CD4-positive, alpha-beta T cell treated with Interleukin-10 for 1 hour (primary cell): ENCODE data around the gene NTRK2.

ENCODE experiments used
- DNase-seq: peaks from one replicate; pipeline ENCODE4 v3.0.0-alpha.2; 2020

The NTRK2 gene

DNA sequence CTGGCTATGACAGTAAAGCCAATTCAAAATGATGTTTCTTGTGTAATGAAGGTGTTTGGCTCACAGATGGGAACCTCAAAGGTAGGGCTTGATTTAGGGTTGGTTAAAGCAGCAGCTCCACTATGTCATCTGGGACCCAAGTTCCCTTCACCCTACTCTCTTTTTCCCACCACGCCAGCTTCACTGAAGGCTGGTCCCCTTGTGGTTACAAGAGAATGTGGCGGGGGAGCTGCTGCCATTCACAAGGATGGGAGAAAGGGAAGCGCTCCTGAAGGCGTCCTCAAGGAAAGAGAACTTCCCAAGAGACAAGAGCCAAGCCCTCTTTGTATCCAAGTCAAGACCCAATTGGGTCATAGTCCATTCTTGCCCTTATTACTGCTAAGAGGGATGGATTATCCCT, 72.7 kb downstream of the NTRK2 start:
- DNase-seq, result no peak

DNA sequence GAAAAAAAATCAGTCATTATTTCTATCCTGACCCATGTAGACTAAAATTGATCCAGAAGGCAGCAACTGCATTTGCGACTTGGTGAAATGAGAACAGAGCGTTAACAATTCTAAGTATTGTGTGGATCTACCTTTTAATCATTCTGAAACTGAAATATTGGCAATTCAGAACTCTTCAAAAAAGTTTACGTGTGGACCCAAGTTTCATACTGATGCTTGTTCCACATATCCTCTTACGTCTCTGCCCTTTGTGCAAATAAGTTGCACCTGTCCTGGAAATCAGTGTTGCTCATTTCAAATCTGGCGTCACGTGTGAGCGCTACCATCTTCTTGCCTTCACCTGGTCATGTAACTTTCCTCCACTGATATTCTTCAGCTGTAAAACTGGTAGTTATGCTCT, 74.7 kb downstream of the NTRK2 start:
- no peak for DNase-seq

DNA sequence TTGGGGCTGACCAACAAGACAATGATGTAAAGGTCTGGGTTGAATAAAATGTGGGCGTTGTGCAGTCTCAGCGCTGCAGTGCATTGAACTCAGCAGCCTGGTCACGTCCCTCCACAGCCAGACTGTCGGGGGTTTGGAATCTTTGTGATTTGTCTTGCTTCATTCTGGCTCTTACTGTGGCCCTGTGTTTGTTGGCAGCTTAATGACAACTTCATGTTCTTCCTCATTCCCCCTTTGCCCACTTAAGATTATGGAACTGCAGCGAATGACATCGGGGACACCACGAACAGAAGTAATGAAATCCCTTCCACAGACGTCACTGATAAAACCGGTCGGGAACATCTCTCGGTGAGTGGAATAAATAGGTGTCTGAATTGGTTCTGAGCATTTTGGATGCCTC, 75.2 kb downstream of the NTRK2 start:
- no peak for DNase-seq

DNA sequence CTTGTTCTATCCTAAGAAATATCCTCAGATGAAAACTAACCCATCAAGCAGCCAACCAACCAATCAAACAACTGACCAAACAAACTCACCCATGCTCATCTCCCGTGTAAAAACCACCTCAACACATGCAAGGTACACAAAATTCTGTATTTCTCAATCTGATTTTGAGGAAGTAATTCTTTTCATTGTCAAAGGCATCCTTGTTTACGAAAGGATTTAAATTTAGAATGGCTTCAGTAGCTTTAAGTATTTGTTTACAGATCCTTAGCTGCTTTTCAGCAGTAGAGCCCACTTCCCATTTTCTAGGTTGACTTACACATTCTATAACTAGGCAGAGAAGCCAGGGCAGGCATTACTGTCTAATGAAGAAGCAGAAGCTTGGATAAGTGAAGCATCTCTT, 78.6 kb downstream of the NTRK2 start:
- DNase-seq, result no peak

DNA sequence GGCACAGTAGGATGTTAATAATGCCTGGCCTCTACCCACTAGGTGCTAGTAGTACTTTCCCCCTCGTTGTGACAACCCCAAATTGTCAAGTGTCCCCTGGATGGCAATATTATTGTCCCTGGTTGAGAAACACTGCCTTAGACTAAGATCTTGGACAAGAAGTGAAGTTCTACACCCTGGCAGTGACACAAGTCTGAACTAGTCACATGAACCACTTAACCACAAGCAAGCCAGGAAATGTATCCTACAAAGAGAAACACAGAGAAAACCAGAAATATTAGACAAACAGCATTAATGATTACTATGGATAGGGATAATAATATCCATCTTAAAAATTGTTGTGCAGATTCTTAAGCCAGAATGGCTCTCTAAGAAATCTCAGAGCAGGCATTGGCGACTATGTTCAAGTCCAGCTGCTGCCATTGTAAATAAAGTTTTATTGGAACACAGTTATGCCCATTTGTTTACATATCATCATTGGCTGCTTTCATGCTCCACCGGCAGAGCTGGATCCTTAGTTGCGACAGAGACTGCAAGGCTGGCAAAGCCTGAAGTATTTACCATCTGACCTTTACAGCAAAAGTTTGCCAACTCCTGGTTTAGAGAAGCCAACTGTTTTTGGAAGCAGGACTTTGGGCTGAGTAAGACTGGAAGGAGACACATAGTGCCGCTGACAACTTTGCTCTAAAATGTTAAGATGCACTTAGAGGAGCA, 80.8 kb downstream of the NTRK2 start:
- no peak for DNase-seq

DNA sequence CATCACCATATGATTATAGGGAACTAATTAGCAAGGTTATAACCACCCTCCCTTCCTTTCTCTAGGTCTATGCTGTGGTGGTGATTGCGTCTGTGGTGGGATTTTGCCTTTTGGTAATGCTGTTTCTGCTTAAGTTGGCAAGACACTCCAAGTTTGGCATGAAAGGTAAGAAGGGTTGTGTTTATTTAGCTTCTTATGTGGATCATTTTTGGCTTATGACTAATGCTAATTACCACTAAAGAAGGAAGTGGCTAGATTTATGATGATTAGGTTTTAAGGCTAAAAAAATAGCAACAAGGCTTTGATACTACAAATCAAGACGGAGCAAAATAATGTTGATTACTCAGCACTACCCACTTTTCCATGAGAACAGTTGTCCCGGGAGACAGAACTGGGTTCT, 82.4 kb downstream of the NTRK2 start:
- DNase-seq, result peak; percentile 2

DNA sequence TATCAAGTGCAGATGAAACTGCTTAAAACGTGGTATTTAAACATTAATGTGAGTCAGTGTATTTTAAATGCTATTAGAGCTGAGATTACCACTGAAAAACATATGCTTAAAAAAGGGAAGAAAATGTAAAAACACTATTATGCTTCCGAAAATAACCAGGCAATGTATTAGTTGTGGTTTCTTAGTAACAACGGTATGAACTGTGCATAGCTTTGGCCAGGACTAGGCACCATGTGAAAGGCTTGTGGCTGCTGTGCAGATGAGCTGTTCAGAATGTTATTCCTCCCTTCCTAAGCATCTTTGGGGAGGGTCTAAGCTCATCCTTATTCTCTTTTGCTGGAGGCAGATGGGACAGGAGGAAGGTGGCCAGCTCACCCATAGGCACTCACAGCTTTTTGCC, 84.9 kb downstream of the NTRK2 start:
- no peak for DNase-seq

DNA sequence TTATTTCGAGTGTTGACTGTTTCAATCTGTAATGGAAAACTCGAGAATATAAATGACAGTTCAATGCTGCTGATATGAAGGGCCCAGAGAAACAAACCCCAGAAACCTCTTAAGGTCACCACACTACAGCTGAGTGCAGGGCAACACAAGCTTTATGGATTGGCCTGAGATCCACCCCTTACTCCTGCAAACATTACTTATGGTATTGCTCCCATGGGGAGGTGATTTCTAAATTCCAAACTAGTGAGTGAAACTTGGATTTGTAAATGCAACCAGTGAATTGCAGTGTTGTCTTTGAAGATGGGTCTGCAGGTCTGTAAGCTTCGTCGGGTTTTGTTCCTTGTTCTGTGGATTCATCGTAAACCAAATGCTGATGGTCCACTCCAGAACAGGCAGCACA, 85.4 kb downstream of the NTRK2 start:
- DNase-seq, result no peak

DNA sequence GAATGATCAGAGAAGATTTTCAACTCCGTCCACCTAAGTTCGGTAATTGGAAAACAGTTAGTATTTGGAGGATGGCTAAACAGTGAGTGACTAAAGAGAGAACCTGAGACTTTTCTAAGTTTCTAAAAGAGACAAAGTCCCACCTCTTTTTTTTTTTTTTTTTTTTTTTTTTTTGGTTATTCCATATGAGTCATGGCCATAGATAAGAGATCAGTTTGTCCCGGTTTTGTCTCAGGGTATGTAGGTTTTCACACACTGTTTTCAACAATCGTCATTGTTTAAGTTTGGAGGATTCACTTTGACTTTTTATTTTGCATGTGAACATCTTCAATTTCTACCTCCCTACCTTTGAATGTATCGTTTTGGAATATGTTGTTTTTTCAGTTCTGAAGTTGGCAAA, 85.9 kb downstream of the NTRK2 start:
- no peak for DNase-seq

DNA sequence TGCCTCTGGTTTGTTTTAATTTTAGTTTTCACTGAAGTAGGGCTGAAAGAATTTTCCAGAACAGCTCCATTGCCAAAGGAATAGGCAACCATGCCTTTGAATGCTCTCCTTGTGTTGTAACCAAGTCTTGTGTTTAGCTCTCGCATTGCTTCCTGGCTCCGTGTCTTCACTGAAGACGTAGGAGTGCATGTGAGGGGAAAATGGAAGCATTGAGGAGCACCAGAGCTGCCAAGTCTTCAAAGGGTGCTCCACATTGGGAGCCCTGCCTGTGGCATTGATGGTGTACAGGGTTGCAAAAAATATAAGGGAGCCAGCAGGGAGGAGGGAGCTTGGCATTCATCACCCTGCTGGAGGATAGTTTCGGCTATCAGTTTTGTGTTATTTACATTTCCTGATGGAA, 86.6 kb downstream of the NTRK2 start:
- no peak for DNase-seq

DNA sequence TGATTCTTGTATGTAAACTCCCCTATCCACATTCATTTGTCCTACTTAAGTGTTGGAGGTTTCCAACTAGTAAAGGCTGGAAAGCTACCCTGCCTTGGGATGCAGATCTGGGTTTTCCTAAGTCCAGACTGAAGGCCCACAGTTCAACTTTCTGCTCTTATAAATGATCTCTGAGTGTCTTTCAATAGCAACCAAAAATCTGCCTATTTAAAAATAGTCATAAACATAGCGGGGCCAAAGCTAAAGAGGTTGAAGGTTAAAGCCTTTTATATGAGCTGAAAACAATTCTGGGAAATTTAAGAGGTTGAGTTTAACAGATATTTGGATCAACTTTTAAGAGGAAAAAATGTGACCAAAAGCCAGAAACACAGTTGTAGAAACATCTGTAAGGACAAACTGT, 87.2 kb downstream of the NTRK2 start:
- DNase-seq, result no peak

DNA sequence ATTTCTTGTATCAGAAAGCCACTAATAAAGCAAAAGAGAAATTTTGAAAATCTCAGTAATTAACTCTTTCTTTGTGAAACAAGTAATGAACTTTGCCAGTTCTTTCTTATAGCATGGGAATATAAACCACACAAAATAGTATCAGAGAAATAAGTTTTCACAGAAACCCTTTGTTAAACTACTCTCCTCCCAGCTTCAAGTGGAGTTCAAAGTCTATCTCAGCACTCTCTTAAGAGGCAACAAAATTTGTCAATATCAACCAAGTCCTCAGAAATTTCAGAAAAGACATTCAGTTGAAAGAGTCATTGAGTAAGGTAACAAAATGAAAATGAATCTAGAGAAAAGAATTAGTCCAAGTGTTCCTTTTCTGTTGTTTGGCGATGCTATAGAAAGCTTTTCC, 89.3 kb downstream of the NTRK2 start:
- DNase-seq, result no peak

DNA sequence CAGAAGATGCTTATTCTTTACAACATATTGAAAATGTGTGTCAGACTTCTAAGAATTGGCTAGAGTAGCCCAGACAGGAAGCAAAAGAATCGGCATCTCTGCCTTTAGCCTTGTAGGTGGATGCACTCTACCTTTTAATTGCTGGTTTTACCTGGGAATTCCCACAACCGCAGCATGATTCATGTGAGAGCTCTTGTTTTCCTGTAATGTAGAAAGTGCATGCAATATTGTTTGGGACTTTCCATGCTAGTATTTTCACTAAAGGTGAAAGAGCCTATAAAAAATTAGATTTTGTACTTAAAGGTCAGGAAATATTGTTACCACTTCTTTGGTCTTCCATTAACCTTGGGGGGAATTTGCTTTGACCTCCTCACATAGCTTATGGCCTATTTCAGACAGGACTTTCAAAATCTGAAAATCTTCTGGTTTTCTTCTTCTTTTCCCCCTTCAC, 89.8 kb downstream of the NTRK2 start:
- peak; percentile 44 for DNase-seq

DNA sequence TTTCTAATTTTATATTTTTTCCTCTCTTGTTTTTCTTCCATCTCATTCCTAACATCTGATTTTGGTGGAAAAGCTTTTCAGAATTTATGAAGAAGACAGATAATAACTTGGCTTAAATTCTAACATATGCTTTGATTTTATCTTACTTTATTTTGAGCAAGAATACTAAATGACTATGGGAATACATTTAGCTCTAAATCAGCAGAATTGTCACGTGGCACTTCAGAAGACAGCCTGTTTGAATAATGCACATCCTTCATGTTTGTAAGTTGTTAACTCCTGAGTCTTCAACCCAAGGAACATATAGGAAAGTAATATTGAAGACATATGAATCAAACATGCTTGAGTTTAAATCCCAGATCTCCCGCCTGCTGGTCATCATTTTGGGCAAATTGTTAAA, 90.3 kb downstream of the NTRK2 start:
- DNase-seq, result no peak

DNA sequence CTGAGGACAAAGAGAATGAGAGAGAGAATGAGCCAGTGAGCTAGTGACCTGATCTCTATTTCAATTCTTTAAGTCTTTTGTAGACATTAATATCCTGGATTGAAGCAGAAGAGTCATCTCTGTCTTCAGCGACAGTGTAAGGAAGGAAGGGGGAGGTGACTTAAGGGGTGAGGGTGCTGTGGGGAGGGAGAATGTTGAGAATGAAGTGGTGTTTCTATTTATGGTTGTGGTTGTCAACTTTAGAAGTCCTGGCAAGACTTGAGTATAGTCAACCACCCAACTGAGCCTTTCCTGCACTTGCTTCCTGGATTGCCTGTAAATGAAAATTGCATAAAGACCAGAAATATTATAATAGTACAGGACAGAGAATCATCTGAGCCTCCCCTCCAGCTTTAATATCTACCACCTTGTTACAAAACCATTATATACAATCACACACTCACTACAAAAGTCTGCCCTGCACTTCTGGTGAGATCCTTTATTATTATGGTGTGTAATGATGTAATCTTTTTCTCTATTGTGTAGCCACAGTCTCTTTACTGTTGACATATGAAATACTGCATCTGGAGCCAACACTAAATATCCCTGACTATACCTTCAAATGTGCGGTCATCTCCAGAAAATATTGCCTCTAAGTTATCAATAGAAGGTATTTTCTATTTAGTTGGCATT, 91.7 kb downstream of the NTRK2 start:
- DNase-seq, result no peak

DNA sequence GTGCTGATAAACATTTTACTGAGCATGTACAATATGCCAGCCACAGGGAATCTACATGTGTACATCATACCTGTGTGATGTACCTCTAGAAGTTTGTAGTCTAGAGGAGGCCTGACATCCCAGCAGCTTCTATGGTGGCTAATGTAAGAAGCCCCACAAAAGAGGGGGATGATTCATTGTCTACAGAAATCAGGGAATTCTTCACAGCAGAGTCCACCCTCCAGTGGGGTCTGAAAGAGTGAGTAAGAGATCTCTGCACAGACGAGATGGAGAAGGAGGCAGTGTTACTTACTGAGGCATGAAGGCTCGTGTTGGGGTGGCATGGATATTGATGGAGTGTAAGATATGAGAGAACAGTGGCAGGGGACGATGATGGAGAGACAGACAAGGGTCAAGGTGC, 103.0 kb downstream of the NTRK2 start:
- no peak for DNase-seq

DNA sequence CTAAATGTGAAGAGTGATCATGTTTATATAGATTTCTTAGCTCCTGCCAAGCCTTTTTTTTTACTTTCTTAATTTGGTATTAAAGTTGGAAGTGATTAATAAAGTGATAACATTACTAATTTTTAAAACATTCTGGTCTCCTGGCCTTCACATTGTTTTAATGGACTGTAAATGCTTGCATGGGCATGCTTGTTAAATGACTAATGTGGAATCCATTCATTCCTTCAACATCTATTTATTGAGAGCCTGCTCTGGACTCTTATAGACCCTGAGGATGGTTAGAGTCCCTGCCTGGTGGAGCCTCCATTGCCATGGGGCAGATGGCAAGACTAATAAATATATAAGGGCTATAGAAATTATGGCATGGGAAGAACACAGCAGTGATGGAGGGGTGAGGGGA, 103.5 kb downstream of the NTRK2 start:
- no peak for DNase-seq

DNA sequence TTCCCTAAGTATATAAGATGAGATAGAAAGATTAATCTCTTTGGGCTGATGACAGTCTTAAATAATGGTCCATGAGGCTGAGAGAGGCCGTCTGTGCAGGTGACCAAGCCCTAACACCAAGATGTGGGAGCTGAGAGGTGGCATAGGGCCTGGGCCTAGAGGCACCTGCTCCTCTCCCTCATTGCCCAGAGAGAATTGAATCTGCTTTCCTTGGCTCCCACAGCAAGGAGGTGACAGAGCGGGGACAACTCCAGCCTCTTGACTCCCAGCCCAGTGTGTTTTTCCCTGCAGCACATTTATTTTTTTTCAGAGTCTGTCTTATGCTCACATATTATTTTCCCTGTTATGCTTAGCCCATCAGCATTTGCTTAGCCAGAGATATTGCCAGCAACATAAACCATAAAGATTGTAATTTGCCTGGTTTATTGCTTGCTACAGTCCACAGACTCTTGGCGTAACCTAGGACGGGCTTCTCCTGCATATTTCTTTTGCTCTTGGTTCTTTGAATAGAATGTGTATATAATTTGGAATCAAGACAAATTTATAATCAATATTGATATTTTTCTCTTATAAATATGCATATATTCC, 105.6 kb downstream of the NTRK2 start:
- no peak for DNase-seq

DNA sequence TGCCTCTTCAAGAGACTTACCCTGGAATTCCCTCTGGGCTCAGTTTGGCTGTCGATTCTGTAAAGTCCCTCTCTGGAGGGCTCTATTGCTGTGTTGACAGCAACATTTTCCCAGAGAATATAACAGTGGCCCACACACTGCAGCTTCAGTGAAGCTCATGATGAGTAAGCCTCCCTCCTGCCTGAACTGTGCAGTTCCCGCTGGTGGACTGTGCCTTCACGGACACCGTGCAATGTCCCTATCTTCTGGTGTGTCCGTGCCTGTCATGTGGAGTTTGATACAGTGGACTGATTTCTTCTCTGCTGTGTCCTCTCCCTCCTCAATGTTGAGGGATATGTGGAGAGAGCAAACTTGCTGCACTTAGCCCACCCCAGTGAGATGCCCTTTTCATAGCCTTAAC, 109.0 kb downstream of the NTRK2 start:
- no peak for DNase-seq

DNA sequence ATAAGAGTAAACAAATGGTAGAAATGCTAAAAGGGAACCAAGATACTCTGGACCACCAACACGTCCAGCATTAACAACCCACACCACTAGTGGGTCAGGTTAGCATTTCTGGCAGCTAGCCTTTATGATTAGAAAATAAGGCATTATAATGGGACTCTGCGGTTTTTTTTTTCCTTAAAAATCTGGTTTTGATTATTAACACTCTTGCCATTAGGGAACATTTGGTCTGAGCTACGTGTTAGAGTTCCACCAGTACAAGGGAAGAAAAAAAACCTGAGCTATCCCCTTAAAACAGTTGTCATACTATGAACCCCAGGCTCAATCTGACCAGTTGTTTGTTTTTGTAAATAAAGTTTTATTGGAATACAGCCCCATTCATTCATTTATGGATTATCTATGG, 110.4 kb downstream of the NTRK2 start:
- no peak for DNase-seq

DNA sequence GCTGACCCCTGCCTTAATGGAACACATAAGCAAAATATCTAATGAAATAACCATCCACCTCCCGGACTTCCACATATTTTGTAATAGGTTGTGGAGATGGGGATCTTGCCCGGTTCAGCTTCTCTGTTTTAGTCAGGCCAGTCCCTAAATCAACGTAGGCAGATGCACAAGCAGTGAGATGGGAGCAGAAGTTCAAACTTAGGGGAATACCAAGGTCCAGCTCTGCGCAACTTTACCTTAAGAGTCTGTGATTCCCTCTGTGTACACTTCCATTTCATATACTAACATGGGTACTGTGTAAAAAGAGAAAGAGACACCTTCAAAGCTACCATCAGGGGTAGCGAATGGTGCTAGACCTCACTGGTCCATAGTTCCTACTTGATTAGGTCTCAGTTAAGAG, 110.9 kb downstream of the NTRK2 start:
- DNase-seq, result no peak

DNA sequence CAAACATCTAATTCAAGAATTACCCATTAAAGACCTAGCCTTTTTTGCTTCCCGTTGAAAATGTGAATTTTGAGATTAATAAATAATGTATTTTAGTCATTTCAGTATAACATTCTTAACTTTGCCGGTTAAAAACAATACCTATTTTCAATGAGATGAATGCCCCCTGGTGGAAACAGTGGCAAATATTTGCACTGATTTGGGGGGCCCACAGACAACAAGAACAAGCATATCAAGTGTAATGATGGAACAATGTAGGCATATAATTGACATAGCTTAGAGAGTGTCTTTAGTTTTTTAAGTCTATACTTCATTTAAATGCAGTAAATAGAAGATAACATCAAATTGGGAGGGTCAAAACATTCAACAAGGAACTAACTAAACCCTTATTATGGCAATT, 111.9 kb downstream of the NTRK2 start:
- peak; percentile 20 for DNase-seq

DNA sequence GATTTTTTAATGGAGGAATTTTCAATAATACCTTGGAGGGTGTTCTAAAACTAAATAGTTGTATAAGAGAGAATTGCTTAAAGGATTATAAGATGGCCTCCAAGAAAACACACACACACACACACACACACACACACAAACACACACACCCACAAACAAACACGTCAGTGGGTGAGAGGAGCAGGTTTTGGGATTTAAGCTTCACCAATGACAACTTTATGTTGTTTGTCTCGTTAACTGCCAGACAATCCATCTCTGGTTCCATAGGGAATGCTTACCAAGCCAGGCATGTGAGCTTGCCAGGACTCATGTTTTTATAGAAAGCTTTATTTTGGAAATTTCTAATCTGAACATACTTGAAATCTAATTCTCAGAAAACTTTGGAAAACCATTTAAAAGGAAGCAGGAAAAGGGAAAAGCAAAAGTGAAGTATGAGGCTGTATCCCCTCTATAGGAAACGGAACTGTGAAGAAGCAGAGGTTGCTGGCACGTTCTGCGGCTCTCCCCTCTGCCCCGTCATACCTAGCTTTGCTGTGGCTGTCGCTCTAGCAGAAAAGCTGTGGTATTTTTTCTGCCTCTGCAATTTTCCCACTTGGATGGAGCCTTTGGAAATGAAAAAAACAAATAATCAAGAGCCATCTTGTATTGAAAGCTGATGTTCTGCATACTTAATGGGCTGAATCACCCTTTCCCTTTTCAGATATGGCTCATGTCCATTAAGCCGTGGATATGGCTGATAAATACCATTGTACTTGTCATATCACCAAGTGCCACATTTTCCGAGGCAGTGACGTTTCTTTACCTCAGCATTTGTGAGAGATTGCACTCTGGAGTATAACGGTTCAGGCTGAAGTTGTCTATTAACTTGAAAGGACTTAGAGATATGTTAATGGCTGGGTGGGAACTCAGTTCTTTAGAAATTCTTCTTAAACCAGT, 112.7 kb downstream of the NTRK2 start:
- no peak for DNase-seq
